Measurements from ENCODE around the gene TMEM156.

The TMEM156 gene

DNA sequence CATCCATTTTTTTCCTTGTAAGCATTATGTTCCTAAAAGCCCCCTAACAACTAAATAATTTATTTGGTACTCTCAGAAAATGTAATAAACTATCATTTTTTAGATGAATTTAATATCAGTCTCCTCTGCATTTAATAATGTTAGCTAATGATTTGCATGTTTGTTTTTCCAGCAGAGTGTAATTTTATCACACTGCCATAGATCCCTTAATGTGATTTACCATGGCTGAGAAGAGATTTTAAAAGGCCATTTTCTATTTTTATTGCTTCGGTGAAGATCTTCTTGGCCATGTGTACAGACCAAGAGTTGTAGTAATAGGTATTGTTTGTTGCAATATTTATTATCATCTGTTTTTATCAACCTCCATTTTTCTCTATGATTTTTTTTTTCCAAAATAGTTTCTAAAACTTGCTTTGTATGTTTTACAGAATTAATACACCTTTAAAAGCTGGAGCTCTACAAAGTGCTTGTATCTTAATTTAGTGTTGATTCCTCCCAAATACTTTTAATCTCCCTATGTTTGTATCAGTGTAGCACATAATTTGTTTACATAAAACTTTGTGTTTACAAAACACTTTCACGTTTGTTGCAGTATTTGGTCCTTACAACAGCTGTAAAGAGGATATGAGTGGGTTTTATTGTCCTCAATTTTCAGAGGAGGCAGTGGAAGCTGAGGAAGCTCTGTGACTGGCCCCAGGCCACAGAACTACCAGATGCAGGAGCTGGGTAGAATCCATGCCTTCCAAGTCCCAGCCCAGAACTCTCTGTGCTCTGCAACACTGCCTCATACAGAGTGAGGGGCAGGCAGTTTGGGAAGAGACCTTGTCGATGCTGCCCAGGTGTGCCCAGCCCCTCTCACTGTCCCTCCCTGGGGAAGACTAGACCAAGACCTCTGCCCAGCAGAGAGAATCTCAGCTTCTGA is 106.5 kb downstream of the TMEM156 start:
- DNase-seq (ENCODE audit: low read depth): no peak

DNA sequence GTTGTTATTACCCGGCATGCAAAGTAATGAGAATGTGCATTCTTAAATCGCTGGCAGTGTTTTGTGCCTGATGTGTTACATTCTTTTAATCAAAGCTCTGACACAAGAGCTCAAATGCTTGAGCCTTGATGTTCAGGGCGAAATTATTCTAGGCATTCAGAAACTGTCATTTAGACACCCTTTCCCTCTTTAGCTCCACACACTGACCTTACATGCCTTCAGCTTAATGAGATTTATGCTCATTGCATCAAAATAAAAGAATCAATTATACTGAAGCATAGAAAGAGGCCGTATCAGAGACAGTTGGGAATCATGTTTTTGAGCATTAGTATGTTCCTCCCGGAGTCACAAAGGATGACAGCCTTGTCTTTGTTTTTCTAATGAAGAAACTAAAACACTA is 107.9 kb downstream of the TMEM156 start:
- no peak for DNase-seq (ENCODE audit: low read depth)

DNA sequence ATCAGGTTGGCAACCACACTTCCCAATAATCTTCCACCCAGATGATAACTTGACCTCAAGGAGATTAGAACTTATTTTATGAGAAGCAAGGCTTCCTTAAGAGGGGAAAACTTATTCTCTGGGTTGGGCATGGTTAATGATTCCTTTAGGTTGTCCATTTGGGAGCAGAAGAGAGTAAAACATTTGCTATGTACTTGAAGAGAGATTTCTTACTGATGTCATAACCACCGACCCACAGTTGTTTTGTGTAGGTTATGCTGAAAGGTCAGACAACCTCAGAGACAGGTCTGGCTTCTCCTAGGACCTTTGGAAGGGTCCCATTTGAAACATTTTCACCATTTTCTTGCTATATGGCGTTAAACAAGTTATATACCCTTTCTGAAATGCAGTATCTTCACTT is 108.5 kb downstream of the TMEM156 start:
- DNase-seq (ENCODE audit: low read depth): no peak

DNA sequence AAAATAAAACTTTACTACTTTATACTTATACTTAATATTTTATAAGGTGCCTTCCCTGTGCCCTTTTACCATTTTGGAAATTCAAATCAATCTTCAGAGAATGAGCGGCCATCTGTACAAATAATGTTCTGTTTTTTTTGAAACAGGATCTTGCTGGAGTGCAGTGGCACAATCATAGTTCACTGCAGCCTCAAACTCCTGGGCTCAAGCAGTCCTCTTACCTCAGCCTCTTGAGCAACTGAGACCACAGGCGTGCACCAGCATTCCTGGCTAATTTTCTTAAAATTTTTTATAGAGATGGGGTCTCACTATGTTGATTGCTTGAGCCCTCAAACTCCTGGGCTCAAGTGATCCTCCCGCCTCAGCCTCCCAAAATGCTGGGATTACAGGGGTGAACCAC is 111.1 kb downstream of the TMEM156 start:
- no peak for DNase-seq (ENCODE audit: low read depth)

DNA sequence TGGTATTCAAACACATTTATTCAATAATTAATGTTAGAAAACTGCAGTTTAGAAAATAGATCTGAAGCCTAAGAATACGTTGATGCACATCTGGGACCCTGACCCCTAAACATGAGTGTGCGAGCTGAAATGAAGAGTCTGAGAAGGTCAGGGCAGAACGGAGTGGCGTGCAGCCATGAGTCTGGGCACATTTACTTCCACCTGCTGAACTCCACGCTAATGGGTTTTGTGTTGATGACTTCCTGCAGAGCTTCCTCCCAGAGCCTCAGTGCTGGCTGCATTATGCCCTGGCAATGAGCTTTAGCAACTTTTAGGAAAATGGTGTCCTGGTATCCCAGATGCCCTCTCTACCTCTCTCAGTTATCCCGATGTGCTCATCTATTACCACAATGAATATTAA is 111.5 kb downstream of the TMEM156 start:
- DNase-seq (ENCODE audit: low read depth): no peak

DNA sequence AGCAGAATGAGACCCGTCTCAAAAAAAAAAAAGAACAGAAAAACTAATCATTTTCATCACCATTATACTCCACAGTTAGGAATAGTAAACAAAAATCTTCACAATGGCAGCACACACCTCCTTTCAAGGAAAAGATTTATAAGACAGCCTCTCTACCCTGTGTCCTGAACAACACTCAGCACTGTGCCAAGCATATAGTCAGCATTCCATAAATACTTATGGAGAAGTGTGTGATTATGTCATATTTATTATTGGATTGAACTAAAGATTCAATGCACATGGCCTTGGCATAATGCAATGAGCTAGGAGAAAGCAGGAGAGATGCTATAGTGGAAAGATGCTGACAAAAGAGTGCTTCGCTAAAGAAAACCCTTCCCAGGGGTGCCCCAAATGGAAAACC is 112.0 kb downstream of the TMEM156 start:
- DNase-seq (ENCODE audit: low read depth): peak; percentile 39

DNA sequence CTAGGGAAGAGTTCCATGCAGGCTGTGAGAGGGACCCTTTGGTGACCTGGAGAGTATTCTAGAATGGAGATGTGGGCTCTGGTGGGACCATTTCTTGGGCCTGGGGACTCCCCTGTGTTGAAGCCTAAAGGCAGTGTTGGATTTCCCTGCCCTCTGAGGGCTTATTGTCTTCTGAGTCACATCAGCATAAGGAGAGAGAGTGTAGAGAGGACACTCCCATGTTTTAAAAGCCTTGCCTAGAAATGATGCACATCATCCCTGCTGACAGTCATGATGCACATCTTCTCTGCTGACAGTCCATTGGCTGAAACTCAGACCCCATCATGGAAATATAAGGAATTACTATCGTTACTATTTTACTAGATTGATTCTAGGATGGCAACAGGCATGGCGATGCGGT is 112.7 kb downstream of the TMEM156 start:
- DNase-seq (ENCODE audit: low read depth): no peak

DNA sequence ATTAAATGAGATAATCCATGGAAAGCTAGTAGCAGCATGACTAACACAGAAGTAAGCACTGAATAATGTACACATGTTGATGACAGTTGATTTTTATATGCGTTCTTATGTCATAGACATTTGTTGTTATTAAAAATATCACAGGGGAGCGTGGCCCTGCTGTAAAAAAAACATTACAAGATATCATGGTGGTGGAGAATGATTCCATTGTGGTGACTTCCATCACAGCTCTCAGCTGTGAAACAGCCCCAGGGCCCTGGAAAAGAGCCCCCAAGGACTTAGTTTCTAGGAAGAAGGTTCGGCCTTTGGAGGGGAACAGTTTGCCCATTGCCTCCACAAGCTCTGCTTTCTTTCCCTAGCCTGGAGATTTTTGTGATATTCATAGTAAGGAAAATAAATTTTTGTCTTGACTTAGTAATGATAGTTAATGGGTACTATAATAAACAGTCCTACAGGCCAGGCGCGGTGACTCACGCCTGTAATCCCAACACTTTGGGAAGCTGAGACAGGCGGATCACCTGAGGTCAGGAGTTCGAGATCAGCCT is 114.7 kb downstream of the TMEM156 start:
- peak; percentile 69 for DNase-seq (ENCODE audit: low read depth)
